H1 (cell line): ENCODE measurements around the gene PAQR8. TPM values are rescaled to one million over a fixed set of nuclear protein-coding genes. Genes with fewer than 3 reads are reported as not detected.

Source experiments
- CTCF ChIA-PET: fragments of 300-600 bp; sonication (Branson Sonifier 250); formaldehyde crosslinking; loops from one replicate; lab custom pipeline; 2021; ENCODE audit not compliant: partially characterized antibody; lab: Charles Lee
- POLR2A ChIA-PET: fragments of 300-600 bp; sonication (Branson Sonifier 250); formaldehyde crosslinking; loops from one replicate; lab custom pipeline; 2021; ENCODE audit warnings: inconsistent platforms; ENCODE audit not compliant: partially characterized antibody; lab: Charles Lee
- DNase-seq, 2 experiments: peaks; one replicate each; pipeline versions ENCODE4 v3.0.0 to v3.0.0-alpha.2; 2010 to 2022; ENCODE audit warnings: low spot score in 2 of 2, low read depth in 1 of 2, mixed read lengths in 1 of 2
- FAIRE-seq: peaks from 2 replicates; lab custom pipeline; 2011; peaks lifted over from hg19 to GRCh38; lab: Jason Lieb, UNC
- H2AFZ ChIP-seq: 2 replicates; pipeline ENCODE4 v1.8.1; 2012; ENCODE audit warnings: low read length, inconsistent platforms
- H2AK5ac ChIP-seq: 2 replicates; pipeline ENCODE4 v1.6.1; 2013; ENCODE audit warnings: low read depth, low read length
- H2BK120ac ChIP-seq: replicated peaks from 2 replicates; pipeline ENCODE3; 2013; ENCODE audit warnings: low read depth, low read length, inconsistent platforms
- H2BK12ac ChIP-seq: 2 replicates; pipeline ENCODE4 v1.6.1; 2013; ENCODE audit warnings: low read depth, low read length
- H2BK15ac ChIP-seq: 2 replicates; pipeline ENCODE4 v1.6.1; 2013; ENCODE audit warnings: low read length
- H2BK20ac ChIP-seq: 2 replicates; pipeline ENCODE4 v1.6.1; 2013; ENCODE audit warnings: low read length
- H2BK5ac ChIP-seq: 2 replicates; pipeline ENCODE4 v1.6.1; 2013; ENCODE audit warnings: low read depth, low read length
- H3K14ac ChIP-seq: 2 replicates; pipeline ENCODE4 v1.6.1; 2013; ENCODE audit warnings: inconsistent platforms; ENCODE audit not compliant: insufficient read length
- H3K18ac ChIP-seq: 2 replicates; pipeline ENCODE4 v1.6.1; 2013; ENCODE audit warnings: low read length; ENCODE audit errors: extremely low read depth
- H3K23ac ChIP-seq: 2 replicates; pipeline ENCODE4 v1.6.1; 2013; ENCODE audit warnings: inconsistent platforms; ENCODE audit not compliant: insufficient read length
- H3K23me2 ChIP-seq: 2 replicates; pipeline ENCODE4 v1.6.1; 2013; ENCODE audit warnings: low read depth, low read length
- H3K27ac ChIP-seq: 2 replicates; pipeline ENCODE4 v1.6.1; 2011; ENCODE audit warnings: low read depth, low read length, inconsistent platforms
- H3K27me3 ChIP-seq, 4 experiments: replicated peaks in 1 of 4; 1 replicate in 1 of 4; 2 replicates in 3 of 4; pipeline versions ENCODE4 v1.6.1 to v1.8.1; 2011 to 2013; ENCODE audit warnings: low read length in 3 of 4, mild to moderate bottlenecking in 3 of 4, inconsistent platforms in 2 of 4, mixed read lengths in 2 of 4, moderate library complexity in 1 of 4; ENCODE audit not compliant: control insufficient read depth in 3 of 4, insufficient read depth in 3 of 4; ENCODE audit errors: extremely low read depth in 1 of 4
- H3K36me3 ChIP-seq, 4 experiments: 2 replicates each; pipeline versions ENCODE4 v1.6.1 to v1.8.1; 2011 to 2013; ENCODE audit warnings: mild to moderate bottlenecking in 4 of 4, low read length in 3 of 4, moderate library complexity in 2 of 4, control low read depth in 1 of 4, inconsistent platforms in 1 of 4; ENCODE audit not compliant: insufficient read depth in 4 of 4, control insufficient read depth in 2 of 4
- H3K4ac ChIP-seq: replicated peaks from 2 replicates; pipeline ENCODE3; 2013; ENCODE audit warnings: low read length, low read depth, mixed read lengths, inconsistent platforms; ENCODE audit not compliant: insufficient read length
- H3K4me1 ChIP-seq, 4 experiments: replicated peaks in 1 of 4; 1 replicate in 1 of 4; 2 replicates in 3 of 4; pipeline versions ENCODE4 v1.6.1 to v1.8.1; 2011 to 2013; ENCODE audit warnings: low read length in 3 of 4, inconsistent platforms in 2 of 4, mixed read lengths in 1 of 4; ENCODE audit not compliant: insufficient read depth in 4 of 4, control insufficient read depth in 3 of 4
- H3K4me2 ChIP-seq, 2 experiments: 2 replicates each; pipeline versions ENCODE4 v1.6.1 to v1.8.1; 2011 to 2013; ENCODE audit warnings: low read depth in 2 of 2, low read length in 2 of 2, control low read depth in 1 of 2, inconsistent platforms in 1 of 2, mild to moderate bottlenecking in 1 of 2; ENCODE audit not compliant: insufficient read depth in 1 of 2
- H3K4me3 ChIP-seq, 4 experiments: fragments of 200-600, 300-600 bp in 1 of 4; sonication (generic), shearing (Covaris generic), sonication (Bioruptor Twin) in 1 of 4; 2 replicates each; pipeline versions ENCODE4 v1.5.1 to v1.8.1; 2011 to 2016; ENCODE audit warnings: low read length in 4 of 4, low read depth in 3 of 4, control low read depth in 2 of 4, inconsistent platforms in 2 of 4, mild to moderate bottlenecking in 2 of 4, mixed read lengths in 1 of 4, moderate library complexity in 1 of 4; ENCODE audit not compliant: insufficient read depth in 2 of 4; ENCODE audit errors: extremely low read depth in 1 of 4
- H3K56ac ChIP-seq: replicated peaks from 2 replicates; pipeline ENCODE3; 2013; ENCODE audit warnings: low read depth, mild to moderate bottlenecking, mixed read lengths, low read length, inconsistent platforms; ENCODE audit not compliant: insufficient read length
- H3K79me1 ChIP-seq: 2 replicates; pipeline ENCODE4 v1.6.1; 2013; ENCODE audit warnings: low read depth, low read length, control low read depth
- H3K79me2 ChIP-seq, 2 experiments: 2 replicates each; pipeline versions ENCODE4 v1.6.1 to v1.8.1; 2012 to 2013; ENCODE audit warnings: low read length in 2 of 2, mild to moderate bottlenecking in 2 of 2, inconsistent platforms in 1 of 2; ENCODE audit not compliant: insufficient read depth in 2 of 2, control insufficient read depth in 1 of 2
- H3K9ac ChIP-seq, 4 experiments: replicated peaks in 1 of 4; 1 replicate in 1 of 4; 2 replicates in 3 of 4; pipeline versions ENCODE4 v1.6.1 to v1.8.1; 2011 to 2013; ENCODE audit warnings: low read depth in 3 of 4, low read length in 3 of 4, control low read depth in 2 of 4, mild to moderate bottlenecking in 2 of 4, moderate library complexity in 2 of 4, inconsistent platforms in 1 of 4; ENCODE audit errors: extremely low read depth in 1 of 4
- H3K9me3 ChIP-seq, 2 experiments: 2 replicates each; pipeline versions ENCODE4 v1.6.1 to v1.8.1; 2012 to 2013; ENCODE audit warnings: mild to moderate bottlenecking in 2 of 2, moderate library complexity in 2 of 2, control low read depth in 1 of 2, inconsistent platforms in 1 of 2, low read depth in 1 of 2, low read length in 1 of 2, mixed read lengths in 1 of 2; ENCODE audit not compliant: insufficient read depth in 2 of 2
- H4K20me1 ChIP-seq, 2 experiments: replicated peaks in 1 of 2; 2 replicates each; pipeline versions ENCODE3 to v1.8.1; 2011 to 2013; ENCODE audit warnings: inconsistent platforms in 2 of 2, low read length in 2 of 2, mild to moderate bottlenecking in 1 of 2; ENCODE audit not compliant: insufficient read depth in 2 of 2, control insufficient read depth in 1 of 2
- H4K5ac ChIP-seq: 2 replicates; pipeline ENCODE4 v1.6.1; 2013; ENCODE audit warnings: low read length, low read depth, mixed read lengths, inconsistent platforms; ENCODE audit not compliant: insufficient read length
- H4K8ac ChIP-seq: 2 replicates; pipeline ENCODE4 v1.8.0; 2013; ENCODE audit warnings: mild to moderate bottlenecking, moderate library complexity, low read length, inconsistent platforms; ENCODE audit not compliant: insufficient read depth; ENCODE audit errors: extremely low read depth
- H4K91ac ChIP-seq: replicated peaks from 2 replicates; pipeline ENCODE3; 2013; ENCODE audit warnings: low read length, mixed read lengths, inconsistent platforms; ENCODE audit not compliant: insufficient read length
- ATF3 ChIP-seq: IDR thresholded peaks from 2 replicates; pipeline ENCODE4 v1.6.1; 2011; ENCODE audit warnings: low read depth, mild to moderate bottlenecking, low read length; ENCODE audit not compliant: insufficient read depth
- CHD2 ChIP-seq: IDR thresholded peaks from 2 replicates; pipeline ENCODE4 v1.6.1; 2012; ENCODE audit warnings: low read length, improper control_type of control experiment
- HDAC2 ChIP-seq, 2 experiments: fragments of 300-600 bp in 1 of 2; sonication (generic) in 1 of 2; IDR thresholded peaks; 2 replicates each; pipeline ENCODE4 v1.6.1; 2011 to 2012; ENCODE audit warnings: low read depth in 2 of 2, low read length in 2 of 2, mild to moderate bottlenecking in 2 of 2, moderate library complexity in 2 of 2, borderline replicate concordance in 1 of 2, inconsistent platforms in 1 of 2
- NANOG ChIP-seq: IDR thresholded peaks from 2 replicates; pipeline ENCODE4 v1.6.1; 2011; ENCODE audit warnings: low read length, low read depth, mild to moderate bottlenecking, inconsistent platforms; ENCODE audit not compliant: insufficient read depth, poor library complexity, severe bottlenecking
- POLR2AphosphoS5 ChIP-seq: IDR thresholded peaks from 2 replicates; pipeline ENCODE4 v1.6.1; 2011; ENCODE audit warnings: low read depth, low read length
- RFX5 ChIP-seq: IDR thresholded peaks from 2 replicates; pipeline ENCODE4 v1.6.1; 2011; ENCODE audit warnings: low read depth, low read length, improper control_type of control experiment, borderline replicate concordance
- SP2 ChIP-seq: IDR thresholded peaks from 2 replicates; pipeline ENCODE4 v1.6.1; 2012; ENCODE audit warnings: mild to moderate bottlenecking, low read length, inconsistent platforms
- TAF7 ChIP-seq: optimal IDR thresholded peaks from 2 replicates; pipeline ENCODE3; 2011; ENCODE audit warnings: low read depth, mild to moderate bottlenecking, inconsistent platforms, low read length, moderate library complexity, borderline replicate concordance
- TCF12 ChIP-seq: IDR thresholded peaks from 2 replicates; pipeline ENCODE4 v1.6.1; 2011; ENCODE audit warnings: low read depth, mild to moderate bottlenecking, low read length
- WGBS, 2 experiments: shearing (Covaris generic) in 1 of 2; methylation state at CpG; one replicate each; pipeline versions ENCODE4 v1.1.6 to v1.1.7; 2013 to 2015; ENCODE audit warnings: low lambda C conversion rate in 2 of 2, mixed read lengths in 2 of 2, inconsistent platforms in 1 of 2, low coverage in 1 of 2, missing lambda C conversion rate in 1 of 2; ENCODE audit not compliant: insufficient replicate concordance in 2 of 2, insufficient coverage in 1 of 2, insufficient read length in 1 of 2; ENCODE audit errors: extremely low coverage in 1 of 2, missing lambda C conversion rate in 1 of 2; 5-methylcytosine and 5-hydroxymethylcytosine counted together
- polyA plus RNA-seq, 7 experiments: library from polyadenylated mRNA; depleted of rRNA in 3 of 7; stranded (reverse) in 5 of 7; unstranded in 2 of 7; fragments of >200 nt in 5 of 7; fragments of 200-250 nt in 2 of 7; gene quantifications; 1 replicate in 5 of 7; 2 replicates in 1 of 7; 4 replicates in 1 of 7; pipeline versions ENCODE4 v1.2.1 to v1.2.3, GENCODE V29; 2011 to 2013; ENCODE audit warnings: missing spikeins in 2 of 7, mixed read lengths in 2 of 7
- total RNA-seq: library from RNA; stranded (reverse); fragmentation: NEBNext Ultra II Directional; extraction: Animal tissue kit (Norgen Biotek cat#: 25700); gene quantifications from 2 replicates; pipeline ENCODE4 v1.2.1, GENCODE V29; 2021

PAQR8 gene
- total and polyA plus RNA-seq, 2 of the 8 experiments (the other 6 are each of a cell fraction or from before 2014, with no cell fraction given), result 7.6 to 9.6 TPM

GRCh38 chr6:52347818-52348217, 14.1 kb upstream of the PAQR8 start:
- no peak overlapping the region for H2BK120ac ChIP-seq
- no peak overlapping the region for H4K5ac ChIP-seq
- ChIA-PET CTCF (interaction anchor here (0.6 to 2.0 kb wide), 4 partner anchors 10 to 14 kb away, joined by 3 to 5 read pairs (median 4); partner anchors contain the start of gene PAQR8), POLR2A (interaction anchor here (1.2 to 1.9 kb wide), 2 partner anchors 72 to 75 kb away, joined by 3 to 4 read pairs; partner anchors contain the start of gene EFHC1)
- no peaks in the 10 kb centered on the region for H3K79me2 ChIP-seq
- no peaks in the 10 kb centered on the region; a peak in 1 of 7 replicates for H3K27me3 ChIP-seq
- H4K8ac ChIP-seq, result no peak overlapping the region
- H3K4me1 ChIP-seq, result no peaks in the 10 kb centered on the region
- H3K27ac ChIP-seq, result no peak overlapping the region
- no peak overlapping the region for H3K18ac ChIP-seq
- H2AK5ac ChIP-seq, result no peak overlapping the region
- no peak overlapping the region for H3K56ac ChIP-seq
- H2AFZ ChIP-seq, result no peak overlapping the region
- no peak overlapping the region for H4K91ac ChIP-seq
- no peaks in the 10 kb centered on the region for H3K36me3 ChIP-seq
- H3K23me2 ChIP-seq, result no peaks in the 10 kb centered on the region; the same call in 1 of the 2 replicates
- DNase-seq, result no peak
- H3K4ac ChIP-seq, result no peak overlapping the region
- no peak overlapping the region for H2BK15ac ChIP-seq
- H3K4me2 ChIP-seq, result no peak overlapping the region
- no peak for FAIRE-seq
- 100% methylated on average over 1 of the region's 1 CpG; no CpG with 5 or more reads in 1 of the 2 experiments for WGBS, 2 experiments
- no peaks in the 10 kb centered on the region for H3K9me3 ChIP-seq
- H2BK20ac ChIP-seq, result no peak overlapping the region
- no peak overlapping the region for H3K23ac ChIP-seq
- H4K20me1 ChIP-seq, result no peaks in the 10 kb centered on the region
- TF ChIP-seq TCF12 (no peak), HDAC2 (IDR thresholded peaks at IDR 0.05; ENCODE audit: borderline replicate concordance in 1 of 2, low read depth in 2 of 2, low read length in 2 of 2) (no peak), CHD2 (no peak), ATF3 (no peak), NANOG (no peak), SP2 (no peak), POLR2AphosphoS5 (no peak), RFX5 (no peak), TAF7 (no peak)
- H3K79me1 ChIP-seq, result no peaks in the 10 kb centered on the region
- no peak overlapping the region for H2BK5ac ChIP-seq
- H3K4me3 ChIP-seq, result no peak overlapping the region
- no peak overlapping the region for H3K9ac ChIP-seq
- no peak overlapping the region for H3K14ac ChIP-seq
- no peak overlapping the region for H2BK12ac ChIP-seq
